Right lobe of liver (tissue), 4 donors: Measurements from ENCODE around the gene NDUFA8.

Experiments used
- POLR2A ChIP-seq: fragments of 450-650 bp; IDR thresholded peaks from one replicate; pipeline ENCODE4 v1.6.1; 2017; ENCODE audit warnings: antibody characterized with exemption, mild to moderate bottlenecking
- TF ChIP-seq, protein P1 (sequence below), 4 donors: fragments of 200-600 bp in 3 of 4; fragments of 450-650 bp in 1 of 4; IDR thresholded peaks; one replicate each; pipeline versions ENCODE4 v1.5.1 to v1.8.0; 2016 to 2022; ENCODE audit warnings: antibody characterized with exemption in 4 of 4, mild to moderate bottlenecking in 2 of 4
- donor health status: DM: no; HTN: no; CAD: no.
- donor health status: DM: no; HTN: no; CAD: no.
- donor health status: DM: no; HTN: yes; CAD: no.

DNA sequence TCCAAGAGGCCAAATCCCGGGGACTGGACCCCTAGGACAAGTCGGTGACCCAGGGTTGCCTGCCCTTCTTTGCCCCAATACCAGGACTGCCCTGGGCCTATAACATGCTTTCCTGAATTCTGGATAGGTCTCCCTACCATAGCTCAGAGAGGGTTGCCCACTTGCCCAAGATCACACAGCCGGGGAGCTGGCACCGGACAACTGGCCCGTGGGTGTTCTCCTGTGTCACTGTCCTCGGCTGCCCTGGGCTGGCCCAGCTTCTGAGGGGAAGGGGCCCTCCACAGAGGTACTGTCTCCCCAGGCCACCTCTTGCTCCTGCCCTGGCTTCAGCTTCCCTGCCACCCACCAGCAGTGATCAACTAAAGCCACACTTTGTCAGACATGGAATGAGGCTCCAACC, 37.6 kb downstream of the NDUFA8 start:
- TF ChIP-seq POLR2A: no peak
- TF ChIP-seq, protein P1, sequence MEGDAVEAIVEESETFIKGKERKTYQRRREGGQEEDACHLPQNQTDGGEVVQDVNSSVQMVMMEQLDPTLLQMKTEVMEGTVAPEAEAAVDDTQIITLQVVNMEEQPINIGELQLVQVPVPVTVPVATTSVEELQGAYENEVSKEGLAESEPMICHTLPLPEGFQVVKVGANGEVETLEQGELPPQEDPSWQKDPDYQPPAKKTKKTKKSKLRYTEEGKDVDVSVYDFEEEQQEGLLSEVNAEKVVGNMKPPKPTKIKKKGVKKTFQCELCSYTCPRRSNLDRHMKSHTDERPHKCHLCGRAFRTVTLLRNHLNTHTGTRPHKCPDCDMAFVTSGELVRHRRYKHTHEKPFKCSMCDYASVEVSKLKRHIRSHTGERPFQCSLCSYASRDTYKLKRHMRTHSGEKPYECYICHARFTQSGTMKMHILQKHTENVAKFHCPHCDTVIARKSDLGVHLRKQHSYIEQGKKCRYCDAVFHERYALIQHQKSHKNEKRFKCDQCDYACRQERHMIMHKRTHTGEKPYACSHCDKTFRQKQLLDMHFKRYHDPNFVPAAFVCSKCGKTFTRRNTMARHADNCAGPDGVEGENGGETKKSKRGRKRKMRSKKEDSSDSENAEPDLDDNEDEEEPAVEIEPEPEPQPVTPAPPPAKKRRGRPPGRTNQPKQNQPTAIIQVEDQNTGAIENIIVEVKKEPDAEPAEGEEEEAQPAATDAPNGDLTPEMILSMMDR (IDR thresholded peaks at IDR 0.05): no peak
